HG02588 (cell line): ENCODE results near the gene FHIT.
"Not testable (repeated sequence)": the region's sequence is repeated elsewhere in the genome, so short reads cannot be mapped to it uniquely, and the experiment has no call there.

Experiments
- ATAC-seq: cut with Tn5 transposase; IDR thresholded peaks from one replicate; pipeline ENCODE4 v1.9.1; 2021; ENCODE audit warnings: mild to moderate bottlenecking, moderate library complexity; ENCODE audit not compliant: unreplicated experiment

Gene FHIT

GRCh38 chr3:60949146-60949545 lies 302.1 kb downstream of the FHIT start:
- no peak for ATAC-seq

- ATAC-seq, result no peak
Observed at GRCh38 chr3:60948488-60948887, 302.8 kb downstream of the FHIT start.

- ATAC-seq, result no peak
Observed at GRCh38 chr3:60935709-60936108, 315.5 kb downstream of the FHIT start.

DNA sequence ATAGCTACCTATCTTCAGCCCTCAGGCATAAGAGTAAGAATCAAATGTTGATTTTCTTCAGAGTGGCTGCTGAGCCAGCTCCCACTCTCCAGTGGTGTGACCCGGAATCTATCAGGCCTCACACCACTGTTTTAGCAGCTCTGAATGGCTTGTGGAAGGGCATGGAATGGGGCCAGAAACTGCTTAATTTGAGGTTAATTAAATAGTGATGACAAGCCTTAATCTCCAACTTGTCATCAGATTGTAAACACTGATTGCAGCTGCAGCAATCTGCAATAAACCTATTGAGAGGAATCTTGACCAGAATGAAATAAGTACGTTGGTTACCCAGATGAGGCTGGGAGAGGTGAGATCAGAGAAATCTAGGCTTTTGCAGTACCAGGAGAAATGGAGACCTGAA lies 317.4 kb downstream of the FHIT start:
- no peak for ATAC-seq

DNA sequence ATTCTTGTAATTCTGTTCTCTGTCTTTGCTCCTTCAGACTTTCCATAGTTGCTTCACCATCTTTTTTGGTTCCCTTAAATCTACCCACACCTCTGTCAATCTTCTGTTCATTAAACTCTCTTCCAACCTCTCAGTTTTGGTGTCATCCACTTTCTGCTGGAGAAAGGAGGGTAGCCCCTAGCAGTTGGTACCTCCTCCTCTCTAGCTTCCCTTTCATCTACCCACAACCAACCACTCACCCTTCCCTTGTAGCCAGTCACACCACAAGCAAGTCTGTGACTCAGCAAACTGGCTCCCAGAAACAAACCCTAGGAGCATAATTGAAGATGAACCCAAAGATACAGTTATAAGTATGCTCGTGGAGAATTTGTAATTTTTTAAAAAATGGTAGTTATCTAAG lies 318.6 kb downstream of the FHIT start:
- no peak for ATAC-seq

DNA sequence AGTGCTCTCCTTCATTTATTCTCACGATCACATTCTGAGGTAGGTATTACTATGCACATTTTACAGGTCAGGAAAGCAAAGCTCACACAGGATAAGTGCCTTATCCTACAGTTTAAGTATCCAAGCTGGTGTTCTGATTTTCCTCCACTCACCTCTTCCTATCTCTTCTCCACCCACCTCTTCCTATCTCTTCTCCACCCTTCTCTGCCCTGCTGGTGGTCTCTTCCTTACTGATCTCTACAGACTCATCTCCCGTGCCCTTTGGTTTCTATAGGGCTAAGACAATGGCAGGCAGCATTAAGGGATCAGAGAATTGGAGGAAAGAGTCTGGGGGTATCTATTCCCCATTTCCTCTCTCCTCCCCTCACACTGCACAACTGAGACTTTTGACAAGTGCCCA lies 319.1 kb downstream of the FHIT start:
- no peak for ATAC-seq

- no peak for ATAC-seq
Observed at GRCh38 chr3:60931452-60931851, 319.8 kb downstream of the FHIT start.

DNA sequence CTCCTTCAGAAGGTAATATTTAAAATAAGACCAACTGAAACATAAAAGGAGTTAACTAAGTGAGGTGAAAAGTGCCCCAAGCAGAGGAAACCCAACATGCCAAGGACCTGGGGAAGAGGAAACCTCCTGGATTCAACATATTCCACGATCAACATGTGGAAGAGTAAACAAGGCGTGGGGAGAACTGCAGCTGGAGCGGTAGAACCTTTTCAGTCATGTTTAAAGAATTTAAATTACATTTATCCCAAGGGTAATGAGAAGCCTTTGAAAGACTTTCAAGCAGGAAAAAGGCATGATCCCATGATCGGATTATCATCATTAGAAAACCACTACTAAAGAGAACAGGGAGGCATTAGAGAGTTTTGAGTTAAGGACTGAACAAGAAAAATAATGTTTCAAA lies 330.7 kb downstream of the FHIT start:
- no peak for ATAC-seq

- ATAC-seq, result no peak
Observed at GRCh38 chr3:60919296-60919695, 332.0 kb downstream of the FHIT start.

DNA sequence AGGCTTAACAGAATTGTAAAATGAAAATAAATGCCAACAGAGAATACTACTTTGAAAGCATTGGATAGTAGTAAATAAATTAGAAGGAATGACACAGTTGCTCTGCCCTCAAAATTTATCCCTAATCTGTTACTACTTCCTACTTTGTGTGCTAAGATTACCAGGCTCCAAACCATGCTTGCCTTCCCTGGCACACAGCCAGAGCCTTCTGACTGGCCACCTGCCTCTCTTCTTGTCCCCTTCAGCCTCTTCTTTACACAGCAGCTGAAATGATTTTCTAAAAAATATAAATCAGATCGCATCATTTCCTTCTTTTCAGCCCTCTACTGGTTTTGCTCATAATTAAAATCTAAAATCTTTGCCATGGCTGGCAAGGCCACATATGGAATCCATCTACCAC lies 334.1 kb downstream of the FHIT start:
- no peak for ATAC-seq

GRCh38 chr3:60916546-60916945 lies 334.7 kb downstream of the FHIT start:
- no peak for ATAC-seq

DNA sequence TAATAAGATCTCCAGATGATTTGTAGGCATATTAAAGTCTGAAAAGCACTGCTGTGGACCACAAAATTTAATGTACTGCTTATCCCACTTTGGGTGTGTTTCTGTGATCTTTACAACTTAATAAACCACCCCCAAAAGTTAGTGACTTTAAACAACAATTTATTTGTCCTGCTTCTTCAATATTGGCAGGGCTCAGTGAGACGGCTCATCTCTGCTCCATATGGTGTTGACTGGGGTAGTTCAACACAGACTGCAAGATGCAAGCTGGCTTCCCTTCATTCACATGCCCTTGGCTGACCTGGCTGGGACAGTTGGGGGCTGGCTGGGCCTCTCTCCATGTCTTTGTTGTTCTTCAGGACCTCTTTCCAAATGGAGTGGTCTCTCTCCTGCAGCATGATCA lies 337.8 kb downstream of the FHIT start:
- no peak for ATAC-seq

- no peak for ATAC-seq
Observed at GRCh38 chr3:60912876-60913275, 338.4 kb downstream of the FHIT start.

DNA sequence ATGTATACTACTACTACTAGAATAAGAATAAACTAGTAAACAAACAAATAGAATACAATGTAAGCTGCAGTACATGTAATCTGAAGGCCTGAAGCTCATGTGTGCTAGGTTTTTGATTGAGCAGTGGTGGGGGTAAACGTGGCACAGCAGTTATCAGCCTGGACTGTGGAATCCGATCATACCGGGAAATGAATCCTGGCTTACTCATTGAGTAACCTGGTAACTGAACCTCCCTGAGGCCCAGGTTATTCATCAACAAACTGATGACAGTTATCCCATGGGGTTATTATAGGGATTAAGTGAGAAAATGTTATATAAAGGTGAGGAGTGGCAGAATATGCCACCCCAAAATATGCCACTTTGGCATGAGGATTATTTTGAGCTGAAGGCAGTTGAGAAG lies 339.1 kb downstream of the FHIT start:
- no peak for ATAC-seq

DNA sequence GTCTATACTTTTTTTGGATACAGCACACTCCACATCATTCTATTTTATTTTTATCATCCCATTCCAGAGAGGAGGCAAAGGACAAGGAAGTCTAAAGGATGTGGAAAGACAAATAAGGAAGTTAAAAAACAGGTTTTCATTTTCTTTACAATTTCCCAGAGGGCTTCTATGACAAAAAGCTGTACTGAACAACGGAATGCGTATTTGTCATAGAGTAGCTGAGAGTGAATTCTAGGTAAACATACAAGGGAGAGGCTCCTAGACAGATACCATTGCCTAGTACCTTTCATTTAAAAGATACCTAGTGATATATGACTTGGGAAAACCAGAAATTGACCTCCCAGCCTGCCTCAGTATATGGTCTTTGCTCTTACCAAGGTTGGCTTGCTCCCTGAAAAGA lies 341.7 kb downstream of the FHIT start:
- ATAC-seq, result no peak

DNA sequence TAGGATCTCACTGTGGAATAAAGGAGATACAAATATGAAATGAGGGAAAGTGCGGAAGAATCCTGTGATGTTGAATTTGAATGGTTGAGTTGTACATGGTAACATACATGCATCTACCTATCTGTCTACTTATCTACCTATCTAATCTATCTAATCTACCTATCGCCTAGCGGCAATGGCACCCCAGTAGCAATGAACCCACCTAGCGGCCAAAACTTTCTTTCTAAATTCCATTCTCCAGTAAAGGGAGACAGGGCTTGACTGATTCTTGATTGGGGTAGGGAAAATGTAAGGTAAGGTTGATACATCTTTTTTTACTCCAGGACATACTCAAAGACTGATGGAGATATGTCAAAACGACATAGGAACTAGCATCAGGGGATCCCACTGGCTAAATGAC lies 345.0 kb downstream of the FHIT start:
- ATAC-seq, result no peak

GRCh38 chr3:60898321-60898720 lies 352.9 kb downstream of the FHIT start:
- ATAC-seq, result no peak

- ATAC-seq, result no peak
Observed at GRCh38 chr3:60893946-60894345, 357.3 kb downstream of the FHIT start.

- no peak for ATAC-seq
Observed at GRCh38 chr3:60890226-60890625, 361.0 kb downstream of the FHIT start.

GRCh38 chr3:60888952-60889351 lies 362.3 kb downstream of the FHIT start:
- not testable (repeated sequence) for ATAC-seq

DNA sequence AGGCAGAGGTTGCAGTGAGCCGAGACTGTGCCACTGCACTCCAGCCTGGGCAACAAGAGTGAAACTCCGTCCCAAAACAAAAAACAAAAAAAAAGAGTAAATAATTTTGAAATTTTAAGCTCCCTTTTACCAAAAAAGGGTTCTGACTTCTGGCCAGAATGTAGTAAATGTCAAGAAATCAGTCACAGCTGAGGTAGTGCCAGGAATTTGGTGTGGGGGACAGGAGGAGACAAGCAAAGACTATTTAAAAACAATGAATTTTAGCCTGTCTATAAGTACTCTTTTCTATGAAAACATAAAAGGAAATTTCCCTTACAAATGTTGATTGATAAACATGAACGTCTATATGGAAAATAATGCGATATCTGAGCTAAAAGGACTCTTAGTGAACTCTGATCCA lies 363.7 kb downstream of the FHIT start:
- ATAC-seq, result no peak

- ATAC-seq, result no peak
Observed at GRCh38 chr3:60886518-60886917, 364.7 kb downstream of the FHIT start.

DNA sequence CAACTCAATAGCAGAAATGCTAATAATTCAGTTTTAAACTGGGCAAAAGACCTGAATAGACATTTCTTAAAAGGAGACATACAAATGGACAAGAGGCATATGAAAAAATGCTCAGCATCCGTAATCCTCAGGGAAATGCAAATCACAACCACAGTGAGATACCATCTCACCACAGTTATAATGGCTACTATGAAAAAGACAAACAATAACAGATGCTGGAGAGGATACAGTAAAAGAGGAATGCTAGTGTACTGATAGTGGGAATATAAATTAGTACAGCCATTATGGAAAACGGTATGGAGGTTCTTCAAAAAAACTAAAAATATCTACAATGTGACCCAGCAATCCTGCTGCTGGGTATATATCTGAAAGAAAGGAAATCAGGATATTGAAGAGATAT lies 367.2 kb downstream of the FHIT start:
- no peak for ATAC-seq

DNA sequence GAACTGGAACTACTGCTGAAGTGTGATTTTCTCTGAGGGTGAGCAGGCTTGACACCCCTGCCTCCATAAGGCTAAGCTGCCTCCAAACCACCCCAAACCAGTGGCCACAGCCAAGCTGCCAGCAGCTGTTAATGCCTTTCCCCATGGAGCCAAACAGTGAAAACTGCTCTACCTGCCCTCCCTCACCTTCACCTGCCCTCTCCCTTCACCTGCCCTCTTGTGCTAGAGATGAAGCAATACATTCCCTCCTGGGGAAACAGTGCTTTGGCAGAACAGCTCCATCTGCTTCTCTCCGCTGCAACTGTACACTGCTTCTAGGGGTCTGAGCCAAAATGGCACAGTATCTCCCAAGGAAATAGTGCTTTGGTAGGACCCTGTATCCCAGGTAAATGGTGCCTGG lies 374.1 kb downstream of the FHIT start:
- ATAC-seq, result no peak
